A673 (cell line): Measurements from ENCODE around the gene HECTD4. TPM values are rescaled to one million over a fixed set of nuclear protein-coding genes. Genes with fewer than 3 reads are reported as not detected.
A peak's percentile ranks its signal among the peaks of the same experiment; 100 is the strongest.
"Not testable (repeated sequence)": the region's sequence is repeated elsewhere in the genome, so short reads cannot be mapped to it uniquely, and the experiment has no call there.

ENCODE experiments used
- BruUV-seq: library from RNA; stranded (reverse); fragments of 400-500 nt; replicated peaks from 2 replicates; lab custom pipeline; 2021; lab: Mats Ljungman, UMichigan
- CTCF ChIA-PET: fragments of 300-600 bp; sonication (Branson Sonifier 250); formaldehyde crosslinking; loops from one replicate; lab custom pipeline; 2022; ENCODE audit warnings: antibody characterized with exemption; lab: Charles Lee
- POLR2A ChIA-PET: fragments of 300-600 bp; sonication (Branson Sonifier 250); formaldehyde crosslinking; loops from one replicate; lab custom pipeline; 2022; ENCODE audit warnings: antibody characterized with exemption; ENCODE audit not compliant: low non-redundant PET; lab: Charles Lee
- DNase-seq: peaks from one replicate; pipeline ENCODE4 v3.0.0-alpha.2; 2015; ENCODE audit warnings: low spot score
- H3K27ac ChIP-seq: fragments of 200-600 bp; sonication (generic); 2 replicates; pipeline ENCODE4 v1.5.1; 2016; ENCODE audit warnings: mixed run types, low read depth, mild to moderate bottlenecking, mixed read lengths, antibody characterized with exemption, low read length; ENCODE audit not compliant: poor library complexity, severe bottlenecking
- H3K27me3 ChIP-seq: fragments of 200-600 bp; sonication (generic); replicated peaks from 2 replicates; pipeline ENCODE4 v1.6.1; 2017; ENCODE audit warnings: mixed run types, low read depth, mild to moderate bottlenecking, mixed read lengths, antibody characterized with exemption, low read length; ENCODE audit not compliant: insufficient read depth, poor library complexity
- H3K36me3 ChIP-seq: fragments of 200-600 bp; sonication (generic); 2 replicates; pipeline ENCODE4 v1.6.1; 2016; ENCODE audit warnings: mixed run types, mild to moderate bottlenecking, mixed read lengths, antibody characterized with exemption, low read length; ENCODE audit not compliant: insufficient read depth, poor library complexity, severe bottlenecking
- H3K4me1 ChIP-seq: fragments of 200-600 bp; sonication (generic); 2 replicates; pipeline ENCODE4 v1.6.1; 2017; ENCODE audit warnings: mixed run types, mild to moderate bottlenecking, mixed read lengths, antibody characterized with exemption, low read length; ENCODE audit not compliant: insufficient read depth, poor library complexity, severe bottlenecking
- H3K4me3 ChIP-seq: fragments of 200-600 bp; sonication (generic); 2 replicates; pipeline ENCODE4 v1.5.1; 2016; ENCODE audit warnings: low read depth, mixed run types, mild to moderate bottlenecking, mixed read lengths, low read length; ENCODE audit not compliant: poor library complexity, severe bottlenecking
- H3K9me3 ChIP-seq: fragments of 200-600 bp; sonication (generic); 2 replicates; pipeline ENCODE4 v1.6.1; 2016; ENCODE audit warnings: mixed run types, low read depth, mild to moderate bottlenecking, mixed read lengths, antibody characterized with exemption, low read length; ENCODE audit not compliant: poor library complexity, severe bottlenecking
- EZH2 ChIP-seq: fragments of 200-600 bp; sonication (generic); IDR thresholded peaks from 2 replicates; pipeline ENCODE4 v1.6.1; 2017; ENCODE audit warnings: borderline replicate concordance, low read depth, mild to moderate bottlenecking, mixed read lengths, antibody characterized with exemption, low read length; ENCODE audit not compliant: poor library complexity, severe bottlenecking
- intact Hi-C: fragments of 100-400 bp; cut with micrococcal nuclease; formaldehyde crosslinking; loops from one replicate; pipeline ENCODE4 v1.10.0; 2022; ENCODE audit not compliant: unreplicated experiment
- total RNA-seq: library from RNA; stranded (reverse); gene quantifications from 2 replicates; pipeline ENCODE4 v1.2.3, GENCODE V29; 2021
- TF ChIP-seq, protein P1 (sequence below): fragments of 300-800, 200-600 bp; sonication (generic); conservative IDR thresholded peaks from 2 replicates; pipeline ENCODE4 v1.5.1; 2017; ENCODE audit warnings: low read depth, mild to moderate bottlenecking, antibody characterized with exemption, low read length, moderate library complexity, mixed read lengths

Gene HECTD4
- total RNA-seq, 1 experiment from 2014 or later: 52.1 TPM

DNA sequence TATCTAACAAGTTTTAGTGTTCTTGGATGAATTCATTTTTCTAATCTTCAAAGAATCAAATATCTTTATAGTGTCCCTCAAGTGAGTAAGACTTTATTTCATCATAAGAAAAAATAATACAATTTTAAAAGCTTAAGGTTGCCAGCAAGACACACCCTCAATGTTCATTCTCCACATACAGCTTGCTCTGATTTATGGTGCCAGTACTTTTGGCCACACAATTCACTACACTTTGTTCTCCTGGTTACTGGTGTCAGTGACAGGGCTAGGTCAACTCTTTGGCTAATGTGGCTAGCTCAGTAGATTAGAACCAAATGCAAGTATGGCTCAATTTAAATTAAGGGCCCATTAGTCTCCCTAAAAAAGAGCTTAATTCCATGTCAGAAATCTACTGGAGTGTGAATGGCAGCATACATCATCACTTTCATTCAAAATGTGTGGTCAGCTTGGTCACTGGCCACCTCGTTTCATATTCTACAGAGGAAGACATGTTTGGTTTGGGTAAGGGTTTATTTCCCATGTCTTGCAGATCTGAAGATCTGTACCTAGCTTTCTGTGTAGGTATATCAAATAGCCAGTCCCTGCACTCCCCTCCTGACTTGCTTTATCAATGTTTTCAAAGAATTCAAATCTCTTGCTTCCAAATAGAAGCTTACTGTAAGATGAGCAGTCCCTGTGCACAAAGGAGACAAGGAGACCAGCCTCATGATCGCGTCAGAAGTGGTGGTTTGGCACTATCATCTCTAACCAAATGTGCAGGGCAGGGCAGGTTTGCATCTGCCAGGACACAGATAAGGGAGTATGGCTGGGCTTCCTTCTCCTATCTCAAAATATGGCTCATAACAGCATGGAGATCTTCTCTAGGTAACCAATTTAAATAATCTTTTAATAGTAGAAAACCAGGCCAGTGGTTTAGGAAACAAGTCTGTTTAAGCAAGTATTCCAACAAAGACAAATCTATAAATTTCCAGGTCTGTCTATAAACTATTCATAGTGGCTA, 31.3 kb downstream of the HECTD4 start:
- no TSS peak for BruUV-seq
- H3K9me3 ChIP-seq: no peaks in the 10 kb centered on the region
- POLR2A ChIA-PET: interaction anchor here (0.6 to 0.7 kb wide), 3 partner anchors 23 to 497 kb away, joined by 3 to 5 read pairs (median 4); no protein-coding TSS in a partner anchor
- peaks cover 7% of the 10 kb centered on the region for H3K4me1 ChIP-seq
- TF ChIP-seq, protein P1, sequence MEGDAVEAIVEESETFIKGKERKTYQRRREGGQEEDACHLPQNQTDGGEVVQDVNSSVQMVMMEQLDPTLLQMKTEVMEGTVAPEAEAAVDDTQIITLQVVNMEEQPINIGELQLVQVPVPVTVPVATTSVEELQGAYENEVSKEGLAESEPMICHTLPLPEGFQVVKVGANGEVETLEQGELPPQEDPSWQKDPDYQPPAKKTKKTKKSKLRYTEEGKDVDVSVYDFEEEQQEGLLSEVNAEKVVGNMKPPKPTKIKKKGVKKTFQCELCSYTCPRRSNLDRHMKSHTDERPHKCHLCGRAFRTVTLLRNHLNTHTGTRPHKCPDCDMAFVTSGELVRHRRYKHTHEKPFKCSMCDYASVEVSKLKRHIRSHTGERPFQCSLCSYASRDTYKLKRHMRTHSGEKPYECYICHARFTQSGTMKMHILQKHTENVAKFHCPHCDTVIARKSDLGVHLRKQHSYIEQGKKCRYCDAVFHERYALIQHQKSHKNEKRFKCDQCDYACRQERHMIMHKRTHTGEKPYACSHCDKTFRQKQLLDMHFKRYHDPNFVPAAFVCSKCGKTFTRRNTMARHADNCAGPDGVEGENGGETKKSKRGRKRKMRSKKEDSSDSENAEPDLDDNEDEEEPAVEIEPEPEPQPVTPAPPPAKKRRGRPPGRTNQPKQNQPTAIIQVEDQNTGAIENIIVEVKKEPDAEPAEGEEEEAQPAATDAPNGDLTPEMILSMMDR: no peak
- no peak for TF ChIP-seq EZH2
- H3K27ac ChIP-seq: peak overlapping the region; percentile 2
- intact Hi-C loops: no loop called here
- no peak for DNase-seq
- no peaks in the 10 kb centered on the region for H3K36me3 ChIP-seq
- no peak overlapping the region for H3K4me3 ChIP-seq
- H3K27me3 ChIP-seq: no peaks in the 10 kb centered on the region
- CTCF ChIA-PET: no interaction called here

DNA sequence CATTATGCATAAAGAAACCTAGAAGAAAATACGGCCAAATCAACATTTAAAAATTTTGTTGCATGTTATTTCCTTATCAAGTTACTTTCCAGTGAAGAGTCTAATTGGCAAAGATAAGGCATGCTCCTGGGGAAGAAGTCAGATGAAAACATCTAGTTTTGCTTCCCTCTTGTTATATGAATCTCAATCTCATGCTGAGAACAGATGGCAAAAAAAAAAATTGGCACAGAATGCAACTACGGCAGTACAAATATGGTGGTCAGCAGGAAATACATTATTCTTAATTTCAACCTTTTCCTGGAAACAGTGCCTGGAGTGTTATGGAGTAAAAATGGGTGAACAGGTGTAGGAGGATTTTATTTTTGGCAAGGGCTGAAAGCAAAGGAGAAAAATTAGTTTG, 32.8 kb downstream of the HECTD4 start:
- no peaks in the 10 kb centered on the region for H3K9me3 ChIP-seq
- H3K27ac ChIP-seq: no peak overlapping the region
- no peaks in the 10 kb centered on the region for H3K27me3 ChIP-seq
- peaks cover 7% of the 10 kb centered on the region for H3K4me1 ChIP-seq
- CTCF ChIA-PET: no interaction called here
- no peak for TF ChIP-seq EZH2
- TF ChIP-seq, protein P1: no peak
- H3K36me3 ChIP-seq: no peaks in the 10 kb centered on the region
- POLR2A ChIA-PET: no interaction called here
- BruUV-seq: no TSS peak
- peak; percentile 61 for DNase-seq
- intact Hi-C loops: no loop called here
- no peak overlapping the region for H3K4me3 ChIP-seq

GRCh38 chr12:112348926-112349325, 33.3 kb downstream of the HECTD4 start:
- H3K27me3 ChIP-seq, H3K9me3 ChIP-seq, BruUV-seq, CTCF ChIA-PET, H3K4me1 ChIP-seq, DNase-seq, intact Hi-C loops, POLR2A ChIA-PET, H3K27ac ChIP-seq, H3K36me3 ChIP-seq, H3K4me3 ChIP-seq: not testable (repeated sequence)
